ENCODE results near the gene KLHL26. TPM values are rescaled to one million over a fixed set of nuclear protein-coding genes. Genes with fewer than 3 reads are reported as not detected.

The KLHL26 gene
- total and polyA plus RNA-seq, 2 of the 4 experiments (the other 2 are of a cell fraction), result 2.2 to 4.7 TPM

GRCh38 chr19:18605196-18605545, 31.7 kb upstream of the KLHL26 start:
- H2BK20ac ChIP-seq (ENCODE audit: low read depth, low read length), result no peak overlapping the region
- H2BK120ac ChIP-seq (ENCODE audit: low read depth, low read length), result no peak overlapping the region
- dilution Hi-C loops (cut with HindIII; ENCODE audit: low sequenced_read_pairs, unreplicated experiment), result no loop called here
- no peak overlapping the region for H3K23ac ChIP-seq (ENCODE audit: low read depth, low read length)
- H3K9me3 ChIP-seq (ENCODE audit: control insufficient read depth, insufficient read depth, low read length), result no peaks in the 10 kb centered on the region
- ChIA-PET POLR2A (ENCODE audit: unreplicated experiment) (no interaction called here), CTCF (interaction anchor here (0.5 kb wide), 1 partner anchor 85 kb away, joined by 3 read pairs; no protein-coding TSS in a partner anchor)
- ATAC-seq (ENCODE audit: low read depth) (no peak), DNase-seq (no peak)
- no peak overlapping the region for H3K18ac ChIP-seq (ENCODE audit: low read depth, low read length)
- no TSS peak for BruUV-seq (replicated peaks)
- H3K4me2 ChIP-seq (ENCODE audit: low read depth, low read length), result no peak overlapping the region
- in situ Hi-C loops (cut with MboI; ENCODE audit: low sequenced_read_pairs), result no loop called here
- H3K79me1 ChIP-seq (ENCODE audit: low read depth in 1 of 2, low read length in 2 of 2), result no peaks in the 10 kb centered on the region
- WGBS, 2 experiments (ENCODE audit: extremely low coverage in 2 of 2, insufficient read length in 1 of 2), result 27% methylated on average over 8 of the region's 17 CpGs; no CpG with 5 or more reads in 1 of the 2 experiments
- H3K9me1 ChIP-seq (ENCODE audit: insufficient read depth, low read length), result no peaks in the 10 kb centered on the region
- H4K8ac ChIP-seq (ENCODE audit: low read depth in 2 of 2, low read length in 2 of 2), result no peak overlapping the region
- H2BK15ac ChIP-seq (ENCODE audit: low read depth, low read length), result no peak overlapping the region
- H2AFZ ChIP-seq (replicated peaks; ENCODE audit: low read length, poor library complexity), result no peak overlapping the region
- TF ChIP-seq USF2 (IDR thresholded peaks at IDR 0.05; ENCODE audit: low read depth, low read length) (no peak), FOS (IDR thresholded peaks at IDR 0.05; ENCODE audit: low read depth, low read length) (no peak), MAFK (IDR thresholded peaks at IDR 0.05; ENCODE audit: low read depth, low read length) (no peak), CTCF (conservative IDR thresholded peaks at IDR 0.05; ENCODE audit: low read depth, low read length) (no peak), MAZ (IDR thresholded peaks at IDR 0.05; ENCODE audit: borderline replicate concordance, low read depth, low read length) (no peak), RAD21 (IDR thresholded peaks at IDR 0.05; ENCODE audit: low read length) (no peak), BHLHE40 (IDR thresholded peaks at IDR 0.05; ENCODE audit: low read depth, low read length) (no peak), CEBPB (IDR thresholded peaks at IDR 0.05; ENCODE audit: low read depth, low read length) (no peak), SMC3 (IDR thresholded peaks at IDR 0.05; ENCODE audit: low read depth, low read length) (no peak)
- H2AK9ac ChIP-seq (replicated peaks; ENCODE audit: low read depth, low read length, poor library complexity), result peak overlapping the region; percentile 72
- peaks cover 5% of the 10 kb centered on the region; the same call in 1 of the 2 replicates for H3K4me1 ChIP-seq (ENCODE audit: control insufficient read depth, insufficient read depth, low read length)
- H3K4ac ChIP-seq (ENCODE audit: low read depth, low read length), result no peak overlapping the region
- peaks cover 66% of the 10 kb centered on the region for H3K27me3 ChIP-seq (ENCODE audit: control insufficient read depth, insufficient read depth, low read length)
- H3K27ac ChIP-seq (ENCODE audit: insufficient read depth, low read length), result no peak overlapping the region
- H3K4me3 ChIP-seq (ENCODE audit: insufficient read depth, low read depth, low read length), result no peak overlapping the region
- peaks cover 8% of the 10 kb centered on the region for H4K20me1 ChIP-seq (ENCODE audit: insufficient read depth, low read length)
- H3K14ac ChIP-seq (replicated peaks; ENCODE audit: low read depth, low read length), result no peak overlapping the region
- no peak overlapping the region for H4K5ac ChIP-seq (ENCODE audit: low read depth, low read length)
- H4K91ac ChIP-seq (ENCODE audit: insufficient read depth, low read depth, low read length), result no peak overlapping the region
- H2AK5ac ChIP-seq (ENCODE audit: low read depth, low read length), result peak overlapping the region; percentile 59; the same call in 1 of the 2 replicates
- no peak overlapping the region for H3K56ac ChIP-seq (ENCODE audit: extremely low read depth, insufficient read depth, low read length)
- no peak overlapping the region for H3K9ac ChIP-seq (ENCODE audit: low read depth, low read length)
- no peaks in the 10 kb centered on the region for H3K36me3 ChIP-seq (ENCODE audit: control insufficient read depth, insufficient read depth, low read length)
- H2BK5ac ChIP-seq (ENCODE audit: low read depth, low read length, poor library complexity, severe bottlenecking), result no peak overlapping the region
- intact Hi-C loops (cut with micrococcal nuclease), result no loop called here

Data from IMR-90 (cell line).